Aorta (tissue), 5 donors: ENCODE data around the gene SNX13. TPM values are rescaled to one million over a fixed set of nuclear protein-coding genes. Genes with fewer than 3 reads are reported as not detected.

Experiments used
- ATAC-seq: fragments of 200-7000 bp; cut with Tn5 transposase; one replicate; pipeline ENCODE4 v1.9.1; 2022; ENCODE audit warnings: moderate library complexity; ENCODE audit not compliant: low FRiP score
- DNase-seq, 2 donors: peaks; one replicate each; pipeline ENCODE4 v3.0.0-alpha.2; 2020
- H3K27ac ChIP-seq, 2 donors: one replicate each; pipeline ENCODE4 v1.5.1; 2013; ENCODE audit warnings: low read length in 2 of 2, mild to moderate bottlenecking in 2 of 2, moderate library complexity in 2 of 2, control low read depth in 1 of 2, inconsistent platforms in 1 of 2, low read depth in 1 of 2
- H3K27me3 ChIP-seq, 2 donors: one replicate each; pipeline ENCODE4 v1.6.1; 2013; ENCODE audit warnings: control low read depth in 1 of 2, low read length in 1 of 2, mild to moderate bottlenecking in 1 of 2, moderate library complexity in 1 of 2; ENCODE audit not compliant: insufficient read depth in 2 of 2, control insufficient read depth in 1 of 2
- H3K36me3 ChIP-seq, 2 donors: one replicate each; pipeline ENCODE4 v1.6.1; 2013; ENCODE audit warnings: control low read depth in 1 of 2, low read length in 1 of 2, mild to moderate bottlenecking in 1 of 2; ENCODE audit not compliant: insufficient read depth in 2 of 2, control insufficient read depth in 1 of 2
- H3K4me1 ChIP-seq, 2 donors: one replicate each; pipeline ENCODE4 v1.6.1; 2013; ENCODE audit warnings: low read length in 2 of 2, control low read depth in 1 of 2, mild to moderate bottlenecking in 1 of 2, moderate library complexity in 1 of 2; ENCODE audit not compliant: insufficient read depth in 2 of 2, control insufficient read depth in 1 of 2
- H3K4me3 ChIP-seq, 2 donors: one replicate each; pipeline ENCODE4 v1.5.1; 2013; ENCODE audit warnings: low read length in 2 of 2, control low read depth in 1 of 2, mild to moderate bottlenecking in 1 of 2
- H3K9me3 ChIP-seq: one replicate; pipeline ENCODE4 v1.6.1; 2013; ENCODE audit warnings: mild to moderate bottlenecking, low read length; ENCODE audit not compliant: control insufficient read depth
- WGBS, 2 donors: extraction: QIAGEN DNeasy Blood & Tissue Kit; methylation state at CpG; one replicate each; pipeline ENCODE4 v1.1.7; 2013; 5-methylcytosine and 5-hydroxymethylcytosine counted together
- intact Hi-C, 2 donors: fragments of 100-400 bp; cut with DNase I; formaldehyde crosslinking; loops; one replicate each; pipeline versions ENCODE4 v1.14.2 to v1.15.0; 2022
- polyA plus RNA-seq, 2 donors: library from polyadenylated mRNA; stranded (reverse); fragments of 200-250 nt; gene quantifications; one replicate each; pipeline ENCODE4 v1.2.3, GENCODE V29; 2013
- total RNA-seq, 2 donors: library from RNA; stranded (reverse); fragmentation: NEBNext Ultra II Directional; extraction: Animal tissue kit (Norgen Biotek cat#: 25700); gene quantifications; one replicate each; pipeline ENCODE4 v1.2.1, GENCODE V29; 2021
- donor health status: healthy with polysubstance abuse.
- donor health status: Bipolar disorder and iron deficiency.
- donor health status: DM: no; HTN: no; CAD: no.
- donor health status: DM: no; HTN: no; CAD: no.
- donor health status: DM: yes; HTN: yes; CAD: no.

The SNX13 gene
- total and polyA plus RNA-seq, 4 donors: 9.4 to 52.0 (median 27.6) TPM

DNA sequence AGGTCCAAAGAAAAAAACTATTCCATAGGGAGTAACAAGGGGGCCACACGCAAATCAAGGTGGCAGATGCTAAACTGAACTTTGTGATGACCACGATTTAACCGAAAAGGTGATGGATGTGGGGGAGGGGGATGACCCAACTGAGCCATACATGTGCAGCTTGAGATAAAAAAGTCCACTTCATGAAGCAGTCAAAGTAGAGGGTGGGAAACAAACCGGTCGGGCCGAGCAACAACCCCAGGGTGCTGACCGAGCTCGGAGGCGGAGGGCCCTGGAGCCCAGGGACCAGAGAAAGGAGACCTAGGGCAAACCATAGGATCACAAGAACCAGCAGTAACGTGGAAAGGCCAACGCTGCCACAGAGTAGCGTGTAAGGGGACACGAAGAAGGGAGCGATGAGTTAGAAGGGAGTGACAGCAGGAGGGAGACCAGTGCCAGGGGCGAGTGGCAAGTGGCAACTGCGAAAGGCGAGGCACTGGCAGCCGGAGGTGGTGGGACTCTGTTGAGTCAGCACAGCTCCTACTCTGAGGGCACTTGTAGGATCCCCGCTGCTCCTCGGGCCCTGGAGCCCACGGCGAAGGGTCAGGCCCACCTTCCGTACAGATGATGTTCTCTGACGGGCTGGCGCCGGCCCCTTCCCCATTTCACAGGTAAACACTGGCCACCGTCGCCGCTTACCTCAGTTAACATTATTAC, 540 bp downstream of the SNX13 start:
- Histone ChIP-seq H3K27me3 (no peaks in the 10 kb centered on the region), H3K36me3 (no peaks in the 10 kb centered on the region), H3K4me3 (peak overlapping the region; percentile 52 to 83), H3K9me3 (no peaks in the 10 kb centered on the region), H3K27ac (peak overlapping the region; percentile 78 to 79), H3K4me1 (no peaks in the 10 kb centered on the region)
- 0% methylated on average over 29 of the region's 29 CpGs for WGBS, 2 donors
- DNase-seq: peak; percentile 62 to 81
- ATAC-seq: peak; percentile 83
- intact Hi-C loops: no loop called here

DNA sequence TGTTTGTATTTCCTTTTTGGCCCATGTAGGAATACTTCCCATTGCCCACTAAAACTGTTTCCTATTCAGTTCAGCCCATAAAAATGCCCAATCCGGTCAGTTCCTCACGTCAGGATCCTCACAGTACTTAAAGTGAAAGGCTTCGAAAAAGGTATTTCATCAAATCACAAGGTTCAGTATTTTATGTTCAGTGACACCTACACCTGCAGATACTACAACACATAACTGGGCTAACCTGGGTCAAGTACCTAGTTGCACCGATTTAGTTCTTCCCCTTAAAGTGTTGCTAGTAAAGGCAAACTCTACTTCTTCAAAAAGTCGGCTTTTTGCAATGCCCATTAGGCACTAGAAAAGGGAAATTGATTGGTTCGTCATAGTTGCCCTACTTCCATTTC, 1.1 kb downstream of the SNX13 start:
- Histone ChIP-seq H3K27me3 (no peaks in the 10 kb centered on the region), H3K4me3 (peak overlapping the region; percentile 52 to 83), H3K27ac (no peak overlapping the region), H3K36me3 (no peaks in the 10 kb centered on the region), H3K4me1 (no peaks in the 10 kb centered on the region), H3K9me3 (no peaks in the 10 kb centered on the region)
- intact Hi-C loops: no loop called here
- ATAC-seq (peak; percentile 5), DNase-seq (no peak)
- WGBS, 2 donors: 3 to 4% methylated on average over 6 of the region's 6 CpGs

DNA sequence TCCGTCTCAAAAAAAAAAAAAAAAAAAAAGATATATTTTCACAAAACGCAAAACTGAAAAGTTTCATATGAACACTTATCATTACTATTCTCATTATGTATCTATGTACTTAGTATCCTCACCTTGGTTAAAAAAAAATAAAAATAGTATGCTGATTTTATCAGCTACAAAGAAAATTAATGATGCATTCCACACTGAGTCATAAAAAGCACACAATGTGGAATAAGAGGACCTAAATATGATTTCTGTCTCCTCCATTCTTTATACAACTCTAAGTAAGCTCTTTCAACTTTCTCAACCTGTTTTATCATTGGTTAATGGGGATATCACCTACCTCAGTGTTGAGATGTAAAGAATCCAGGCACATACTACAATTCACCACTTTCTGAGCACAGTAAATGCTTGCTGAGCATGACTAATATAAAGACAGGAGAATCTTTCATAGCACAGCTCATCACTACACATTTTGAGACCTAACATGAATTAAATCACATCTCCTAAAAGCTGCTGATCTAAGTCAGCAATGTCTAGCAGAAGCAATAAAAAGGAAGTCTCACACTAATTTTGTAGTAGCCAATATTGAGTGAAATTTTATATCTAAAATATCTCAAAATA, 2.7 kb downstream of the SNX13 start:
- WGBS, 2 donors: 87 to 94% methylated on average over 1 to 2 of the region's 2 CpGs
- Histone ChIP-seq H3K27ac (no peak overlapping the region), H3K4me1 (no peaks in the 10 kb centered on the region), H3K9me3 (no peaks in the 10 kb centered on the region), H3K36me3 (no peaks in the 10 kb centered on the region), H3K4me3 (no peak overlapping the region), H3K27me3 (no peaks in the 10 kb centered on the region)
- DNase-seq (no peak), ATAC-seq (no peak)
- intact Hi-C loops: no loop called here

DNA sequence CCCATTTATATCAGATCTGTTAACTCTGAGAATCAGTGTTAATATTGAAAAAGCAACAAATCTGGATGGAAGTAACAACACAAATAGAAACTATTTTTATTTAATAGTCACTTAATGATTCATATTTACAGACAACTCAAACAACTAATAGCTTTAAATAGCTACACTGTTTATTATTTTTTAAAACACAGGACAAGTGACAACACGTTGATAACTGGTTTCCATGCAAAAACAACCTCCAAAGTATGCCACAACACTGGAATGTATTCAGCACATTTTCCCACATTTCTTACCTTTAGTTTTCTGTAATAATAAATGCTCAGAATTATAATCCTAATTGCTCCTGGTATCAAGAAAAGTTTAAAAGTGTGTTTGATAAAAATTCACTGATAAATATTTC, 4.0 kb downstream of the SNX13 start:
- ATAC-seq (no peak), DNase-seq (no peak)
- intact Hi-C loops: no loop called here
- H3K27ac ChIP-seq: no peak overlapping the region
- H3K9me3 ChIP-seq: no peaks in the 10 kb centered on the region
- WGBS, 2 donors: 46 to 60% methylated on average over 1 of the region's 1 CpG
- H3K4me3 ChIP-seq: no peak overlapping the region
- H3K36me3 ChIP-seq: no peaks in the 10 kb centered on the region
- H3K4me1 ChIP-seq: no peaks in the 10 kb centered on the region
- no peaks in the 10 kb centered on the region for H3K27me3 ChIP-seq

DNA sequence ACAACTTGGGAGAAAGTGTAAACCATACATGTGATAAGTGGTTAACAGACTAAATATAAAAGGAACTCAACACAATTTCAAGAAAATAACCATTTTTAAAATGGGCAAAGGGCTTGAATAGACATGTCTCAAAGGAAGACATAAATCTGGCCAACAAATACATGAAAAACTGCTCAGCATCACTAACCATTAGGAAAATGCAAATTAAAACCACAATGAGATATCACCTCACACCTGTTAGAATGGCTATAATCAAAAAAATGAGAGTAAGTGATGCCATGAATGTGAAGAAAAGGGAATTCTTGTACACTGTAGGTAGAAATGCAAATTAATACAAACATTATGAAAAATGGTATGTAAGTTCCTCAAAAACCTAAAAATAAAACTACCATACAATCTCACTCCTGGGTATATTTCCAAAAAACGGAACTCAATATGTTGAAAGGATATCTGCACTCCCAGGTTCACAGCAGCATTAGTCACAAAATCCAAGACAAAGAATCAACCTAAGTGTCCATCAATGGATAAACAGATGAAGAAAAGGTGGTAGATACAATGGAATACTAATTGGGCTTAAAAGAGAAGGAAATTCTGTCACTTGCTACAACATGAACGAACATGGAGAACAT, 5.6 kb downstream of the SNX13 start:
- whole genome bisulfite sequencing, 2 donors: 91% methylated on average over 2 of the region's 2 CpGs
- DNase-seq (no peak), ATAC-seq (no peak)
- no peak overlapping the region for H3K4me3 ChIP-seq
- intact Hi-C loops: no loop called here
- no peak overlapping the region for H3K27ac ChIP-seq
- H3K4me1 ChIP-seq: no peaks in the 10 kb centered on the region
- H3K9me3 ChIP-seq: no peaks in the 10 kb centered on the region
- H3K36me3 ChIP-seq: no peaks in the 10 kb centered on the region
- no peaks in the 10 kb centered on the region for H3K27me3 ChIP-seq

DNA sequence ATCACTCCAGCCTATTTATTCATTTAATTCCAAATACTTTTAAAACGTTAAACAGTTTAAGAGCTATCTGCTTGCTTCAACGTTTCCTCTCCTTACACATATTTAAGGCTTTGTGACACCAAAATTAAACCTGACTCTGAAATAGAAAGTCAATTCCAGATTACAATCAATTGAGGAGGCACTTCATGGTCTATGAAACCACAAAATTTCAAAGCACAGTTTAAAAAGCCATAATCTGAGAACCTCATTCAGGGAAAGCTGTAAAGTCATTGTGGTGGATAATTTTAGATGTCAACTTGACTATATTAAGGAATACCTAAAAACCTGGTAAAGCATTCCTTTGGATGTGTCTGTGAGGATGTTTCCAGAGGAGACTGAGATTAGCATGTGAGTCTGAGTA, 6.2 kb downstream of the SNX13 start:
- H3K27me3 ChIP-seq: no peaks in the 10 kb centered on the region
- ATAC-seq (no peak), DNase-seq (no peak)
- 64 to 68% methylated on average over 2 of the region's 2 CpGs for WGBS, 2 donors
- H3K27ac ChIP-seq: no peak overlapping the region
- no peaks in the 10 kb centered on the region for H3K9me3 ChIP-seq
- no peaks in the 10 kb centered on the region for H3K4me1 ChIP-seq
- no peaks in the 10 kb centered on the region for H3K36me3 ChIP-seq
- H3K4me3 ChIP-seq: no peak overlapping the region
- intact Hi-C loops: no loop called here

DNA sequence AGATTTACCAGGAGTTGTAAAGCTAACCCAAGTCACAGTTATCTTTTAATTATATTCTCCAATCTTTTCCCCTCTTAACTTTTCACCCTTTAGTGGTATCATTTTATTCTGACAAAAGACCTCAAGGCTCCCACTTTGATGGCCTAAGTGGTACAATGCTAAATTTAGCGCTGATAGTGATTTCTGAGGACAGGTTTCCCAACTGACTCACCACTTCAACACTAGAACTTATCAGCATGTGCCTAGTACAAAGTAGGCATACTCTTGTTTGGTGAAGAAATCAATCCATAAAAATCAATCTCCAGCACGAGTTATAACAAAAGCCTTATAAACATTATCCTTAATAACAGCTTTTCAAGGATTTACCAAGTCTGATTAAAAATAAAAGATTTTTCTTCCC, 7.5 kb downstream of the SNX13 start:
- 79 to 89% methylated on average over 2 of the region's 2 CpGs for whole genome bisulfite sequencing, 2 donors
- Histone ChIP-seq H3K27ac (no peak overlapping the region), H3K36me3 (no peaks in the 10 kb centered on the region), H3K9me3 (no peaks in the 10 kb centered on the region), H3K4me3 (no peak overlapping the region), H3K4me1 (no peaks in the 10 kb centered on the region), H3K27me3 (no peaks in the 10 kb centered on the region)
- no peak for DNase-seq
- no peak for ATAC-seq
- intact Hi-C loops: no loop called here

DNA sequence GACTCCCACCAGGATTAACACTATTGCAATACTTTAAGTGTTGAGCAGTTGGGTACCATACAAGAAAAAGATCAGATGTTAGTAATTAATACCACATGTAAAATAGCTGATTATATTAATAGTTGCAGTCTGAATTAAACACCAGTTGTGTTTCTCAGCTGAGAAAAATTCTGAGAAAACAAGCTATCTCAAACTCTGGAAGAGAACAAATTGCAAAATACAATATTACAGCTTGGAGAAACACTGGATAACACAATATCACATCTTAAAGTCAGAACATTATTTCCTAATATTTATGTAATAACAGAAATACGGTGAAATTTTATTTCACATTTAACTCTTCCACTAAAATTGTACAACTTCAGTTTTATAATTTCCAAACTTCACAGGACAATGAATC, 9.2 kb downstream of the SNX13 start:
- H3K9me3 ChIP-seq: no peaks in the 10 kb centered on the region
- no peaks in the 10 kb centered on the region for H3K36me3 ChIP-seq
- no peaks in the 10 kb centered on the region for H3K4me1 ChIP-seq
- intact Hi-C loops: no loop called here
- ATAC-seq (peak; percentile 44), DNase-seq (no peak)
- H3K4me3 ChIP-seq: no peak overlapping the region
- H3K27me3 ChIP-seq: no peaks in the 10 kb centered on the region
- no peak overlapping the region for H3K27ac ChIP-seq
- 57 to 71% methylated on average over 1 of the region's 1 CpG for WGBS, 2 donors

DNA sequence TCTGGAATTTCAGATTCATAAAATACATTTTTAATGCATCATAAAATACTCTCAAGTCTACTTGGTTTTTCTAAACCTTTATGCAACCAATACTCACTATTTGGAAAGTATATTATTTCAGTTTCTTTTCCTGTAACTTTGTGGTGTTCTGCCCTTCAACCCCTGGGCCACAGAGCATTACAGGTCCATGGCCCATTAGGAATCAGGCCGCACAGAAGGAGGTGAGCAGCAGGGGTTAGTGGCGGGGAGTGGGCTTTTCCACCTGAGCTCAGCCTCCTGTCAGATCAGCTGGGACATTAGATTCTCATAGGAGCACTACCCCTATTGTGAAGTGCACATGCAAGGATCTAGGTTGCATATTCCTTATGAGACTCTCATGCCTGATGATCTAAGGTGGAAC, 9.7 kb downstream of the SNX13 start:
- Histone ChIP-seq H3K27me3 (no peaks in the 10 kb centered on the region), H3K4me1 (no peaks in the 10 kb centered on the region), H3K4me3 (no peak overlapping the region), H3K27ac (no peak overlapping the region), H3K36me3 (no peaks in the 10 kb centered on the region), H3K9me3 (no peaks in the 10 kb centered on the region)
- WGBS, 2 donors: 94 to 100% methylated on average over 2 of the region's 2 CpGs
- intact Hi-C loops: no loop called here
- DNase-seq (no peak), ATAC-seq (no peak)
